Measurements from ENCODE around the gene PDE4A. TPM values are rescaled to one million over a fixed set of nuclear protein-coding genes. Genes with fewer than 3 reads are reported as not detected.

PDE4A gene
- total and polyA plus RNA-seq, 2 experiments from 2014 or later: 2.8 to 4.3 TPM

- Histone ChIP-seq H2AFZ (peak overlapping the region; percentile 90), H3K4me2 (peak overlapping the region; percentile 90), H3K79me2 (no peaks in the 10 kb centered on the region), H4K20me1 (ENCODE audit: insufficient read depth, poor library complexity, severe bottlenecking) (no peaks in the 10 kb centered on the region), H3K27me3 (peaks cover 52% of the 10 kb centered on the region), H3K36me3 (replicated peaks; ENCODE audit: insufficient read depth, low read depth) (no peaks in the 10 kb centered on the region), H3K9me2 (replicated peaks; ENCODE audit: insufficient read depth) (no peaks in the 10 kb centered on the region), H3K27ac (no peak overlapping the region), H3K4me3 (peak overlapping the region; percentile 42), H3K4me1 (ENCODE audit: insufficient read depth) (peaks cover 7% of the 10 kb centered on the region), H3K9me3 (ENCODE audit: low read depth) (no peaks in the 10 kb centered on the region)
- peak; percentile 74 for DNase-seq (ENCODE audit: low spot score)
- 22% methylated on average over 24 of the region's 75 CpGs for WGBS (ENCODE audit: low lambda C conversion rate, missing lambda C conversion rate)
- no peak for TF ChIP-seq EZH2phosphoT487 (IDR thresholded peaks at IDR 0.05; ENCODE audit: low read depth, severe bottlenecking, unreplicated experiment)
- TF ChIP-seq EZH2 (IDR thresholded peaks at IDR 0.05; ENCODE audit: borderline replicate concordance): peak; percentile 71
- TF ChIP-seq CTCF (IDR thresholded peaks at IDR 0.05; ENCODE audit: poor library complexity): no peak
Observed at GRCh38 chr19:10430505-10431253, 10.3 kb downstream of the PDE4A start.

- Histone ChIP-seq H4K20me1 (ENCODE audit: insufficient read depth, poor library complexity, severe bottlenecking) (no peaks in the 10 kb centered on the region), H3K4me2 (peak overlapping the region; percentile 90), H3K27ac (no peak overlapping the region), H3K36me3 (replicated peaks; ENCODE audit: insufficient read depth, low read depth) (no peaks in the 10 kb centered on the region), H2AFZ (peak overlapping the region; percentile 66), H3K27me3 (peaks cover 46% of the 10 kb centered on the region), H3K9me3 (ENCODE audit: low read depth) (no peaks in the 10 kb centered on the region), H3K9me2 (replicated peaks; ENCODE audit: insufficient read depth) (no peaks in the 10 kb centered on the region), H3K4me1 (ENCODE audit: insufficient read depth) (peaks cover 7% of the 10 kb centered on the region), H3K79me2 (no peaks in the 10 kb centered on the region), H3K4me3 (peak overlapping the region; percentile 42)
- TF ChIP-seq EZH2phosphoT487 (IDR thresholded peaks at IDR 0.05; ENCODE audit: low read depth, severe bottlenecking, unreplicated experiment): no peak
- TF ChIP-seq CTCF (IDR thresholded peaks at IDR 0.05; ENCODE audit: poor library complexity): no peak
- no peak for TF ChIP-seq EZH2 (IDR thresholded peaks at IDR 0.05; ENCODE audit: borderline replicate concordance)
- no peak for DNase-seq (ENCODE audit: low spot score)
- WGBS (ENCODE audit: low lambda C conversion rate, missing lambda C conversion rate): 48% methylated on average over 18 of the region's 25 CpGs
Observed at GRCh38 chr19:10431254-10431942, 11.1 kb downstream of the PDE4A start.

- peak overlapping the region; percentile 66 for H2AFZ ChIP-seq
- peaks cover 41% of the 10 kb centered on the region for H3K27me3 ChIP-seq
- peak overlapping the region; percentile 90 for H3K4me2 ChIP-seq
- TF ChIP-seq CTCF (IDR thresholded peaks at IDR 0.05; ENCODE audit: poor library complexity): no peak
- no peak for TF ChIP-seq EZH2phosphoT487 (IDR thresholded peaks at IDR 0.05; ENCODE audit: low read depth, severe bottlenecking, unreplicated experiment)
- no peak for TF ChIP-seq EZH2 (IDR thresholded peaks at IDR 0.05; ENCODE audit: borderline replicate concordance)
- no peaks in the 10 kb centered on the region for H3K9me3 ChIP-seq (ENCODE audit: low read depth)
- peak; percentile 55 for DNase-seq (ENCODE audit: low spot score)
- H4K20me1 ChIP-seq (ENCODE audit: insufficient read depth, poor library complexity, severe bottlenecking): no peaks in the 10 kb centered on the region
- H3K36me3 ChIP-seq (replicated peaks; ENCODE audit: insufficient read depth, low read depth): no peaks in the 10 kb centered on the region
- H3K79me2 ChIP-seq: no peaks in the 10 kb centered on the region
- peaks cover 7% of the 10 kb centered on the region for H3K4me1 ChIP-seq (ENCODE audit: insufficient read depth)
- 2% methylated on average over 12 of the region's 64 CpGs for WGBS (ENCODE audit: low lambda C conversion rate, missing lambda C conversion rate)
- H3K4me3 ChIP-seq: no peak overlapping the region
- H3K27ac ChIP-seq: no peak overlapping the region
- no peaks in the 10 kb centered on the region for H3K9me2 ChIP-seq (replicated peaks; ENCODE audit: insufficient read depth)
Observed at GRCh38 chr19:10431943-10432735, 11.8 kb downstream of the PDE4A start.
